Tibial nerve (tissue), 4 donors: ENCODE measurements around the gene GDF11.

Source experiments
- CTCF ChIP-seq, 5 experiments: fragments of 200-600 bp in 3 of 5; fragments of 450-650 bp in 2 of 5; sonication (generic) in 3 of 5; IDR thresholded peaks; one replicate each; pipeline ENCODE4 v1.5.1; 2016 to 2019; ENCODE audit warnings: antibody characterized with exemption in 5 of 5, mild to moderate bottlenecking in 3 of 5, moderate library complexity in 2 of 5
- EP300 ChIP-seq, 2 donors: sonication (generic); formaldehyde crosslinking; IDR thresholded peaks; one replicate each; pipeline ENCODE4 v1.6.1; 2017; ENCODE audit warnings: antibody characterized with exemption in 2 of 2, mild to moderate bottlenecking in 1 of 2
- POLR2A ChIP-seq, 2 donors: fragments of 450-650 bp; IDR thresholded peaks; one replicate each; pipeline ENCODE4 v1.6.1; 2017; ENCODE audit warnings: antibody characterized with exemption in 2 of 2, mild to moderate bottlenecking in 2 of 2, moderate library complexity in 2 of 2

GRCh38 chr12:55748230-55748993 is 5.5 kb downstream of the GDF11 start:
- TF ChIP-seq CTCF (IDR thresholded peaks at IDR 0.05) = no peak
- no peak for TF ChIP-seq EP300 (IDR thresholded peaks at IDR 0.05)
- TF ChIP-seq POLR2A (IDR thresholded peaks at IDR 0.05) = no peak
